Tibial nerve (tissue), 4 donors: Measurements from ENCODE around the gene ATG9B. TPM values are rescaled to one million over a fixed set of nuclear protein-coding genes. Genes with fewer than 3 reads are reported as not detected.
"Not testable (repeated sequence)": the region's sequence is repeated elsewhere in the genome, so short reads cannot be mapped to it uniquely, and the experiment has no call there.

Experiments used
- DNase-seq, 2 donors: peaks; one replicate each; pipeline ENCODE4 v3.0.0-alpha.2; 2019; ENCODE audit warnings: low spot score in 2 of 2
- H3K27ac ChIP-seq, 4 donors: fragments of 200-600 bp; sonication (generic) in 3 of 4; one replicate each; pipeline ENCODE4 v1.5.1; 2017 to 2019; ENCODE audit warnings: mild to moderate bottlenecking in 1 of 4
- H3K27me3 ChIP-seq, 2 donors: fragments of 200-600 bp; sonication (generic) in 1 of 2; one replicate each; pipeline versions ENCODE4 v1.5.1 to v1.6.0; 2017 to 2019
- H3K36me3 ChIP-seq, 3 donors: fragments of 200-600 bp; sonication (generic); one replicate each; pipeline ENCODE4 v1.5.1; 2018 to 2019
- H3K4me1 ChIP-seq, 4 donors: fragments of 200-600 bp; sonication (generic) in 3 of 4; one replicate each; pipeline ENCODE4 v1.5.1; 2017 to 2019
- H3K4me3 ChIP-seq, 4 donors: fragments of 200-600 bp; sonication (generic) in 3 of 4; one replicate each; pipeline ENCODE4 v1.5.1; 2017 to 2019; ENCODE audit warnings: mild to moderate bottlenecking in 1 of 4, moderate library complexity in 1 of 4
- H3K9me3 ChIP-seq, 4 donors: fragments of 200-600 bp; sonication (generic) in 3 of 4; one replicate each; pipeline ENCODE4 v1.5.1; 2017 to 2019
- CTCF ChIP-seq, 5 experiments: fragments of 200-600 bp in 3 of 5; fragments of 450-650 bp in 2 of 5; sonication (generic) in 3 of 5; IDR thresholded peaks; one replicate each; pipeline ENCODE4 v1.5.1; 2016 to 2019; ENCODE audit warnings: antibody characterized with exemption in 5 of 5, mild to moderate bottlenecking in 3 of 5, moderate library complexity in 2 of 5
- EP300 ChIP-seq, 2 donors: sonication (generic); formaldehyde crosslinking; IDR thresholded peaks; one replicate each; pipeline ENCODE4 v1.6.1; 2017; ENCODE audit warnings: antibody characterized with exemption in 2 of 2, mild to moderate bottlenecking in 1 of 2
- POLR2A ChIP-seq, 2 donors: fragments of 450-650 bp; IDR thresholded peaks; one replicate each; pipeline ENCODE4 v1.6.1; 2017; ENCODE audit warnings: antibody characterized with exemption in 2 of 2, mild to moderate bottlenecking in 2 of 2, moderate library complexity in 2 of 2
- WGBS, 2 donors: methylation state at CpG; one replicate each; pipeline ENCODE4 v1.1.5; 2018; 5-methylcytosine and 5-hydroxymethylcytosine counted together
- total RNA-seq, 4 donors: library from RNA; depleted of rRNA; stranded (reverse); fragments of >200 nt; gene quantifications; one replicate each; pipeline ENCODE4 v1.1.0, GENCODE V29; 2016

The ATG9B gene
- total RNA-seq, 4 donors from 2014 or later, result not detected

GRCh38 chr7:151012911-151013347, 11.4 kb downstream of the ATG9B start:
- Histone ChIP-seq H3K4me1 (peaks cover 0 to 41% (median 18%) of the 10 kb centered on the region in 4 donors), H3K9me3 (no peaks in the 10 kb centered on the region), H3K27me3 (peaks cover 2 to 83% of the 10 kb centered on the region in 2 donors), H3K36me3 (no peaks in the 10 kb centered on the region), H3K27ac (no peak overlapping the region), H3K4me3 (no peak overlapping the region)
- WGBS, 2 donors, result 17 to 26% methylated on average over 5 to 17 of the region's 23 CpGs
- DNase-seq, result no peak
- peak; percentile 7 to 43 (median 35) for TF ChIP-seq CTCF (IDR thresholded peaks at IDR 0.05)
- TF ChIP-seq EP300 (IDR thresholded peaks at IDR 0.05), result no peak
- no peak for TF ChIP-seq POLR2A (IDR thresholded peaks at IDR 0.05)

GRCh38 chr7:151012031-151012692, 12.1 kb downstream of the ATG9B start:
- no peaks in the 10 kb centered on the region for H3K36me3 ChIP-seq
- H3K27me3 ChIP-seq, result peaks cover 2 to 82% of the 10 kb centered on the region in 2 donors

GRCh38 chr7:151011616-151012015, 12.7 kb downstream of the ATG9B start:
- H3K9me3 ChIP-seq, H3K36me3 ChIP-seq, DNase-seq, H3K4me3 ChIP-seq, H3K27ac ChIP-seq: not testable (repeated sequence)
- Histone ChIP-seq H3K27me3 (peaks cover 2 to 83% of the 10 kb centered on the region in 2 donors), H3K4me1 (peaks cover 0 to 45% (median 16%) of the 10 kb centered on the region in 4 donors)
- 88 to 90% methylated on average over 12 of the region's 12 CpGs for WGBS, 2 donors

More at GRCh38 chr7:151012031-151012692, 12.1 kb downstream of the ATG9B start:
- WGBS, 2 donors, result 68 to 81% methylated on average over 6 of the region's 6 CpGs
- no peak overlapping the region for H3K27ac ChIP-seq
- DNase-seq, result no peak
- TF ChIP-seq EP300 (IDR thresholded peaks at IDR 0.05), result no peak
- no peak for TF ChIP-seq POLR2A (IDR thresholded peaks at IDR 0.05)
- TF ChIP-seq CTCF (IDR thresholded peaks at IDR 0.05), result no peak
- H3K9me3 ChIP-seq, result no peaks in the 10 kb centered on the region
- peaks cover 0 to 42% (median 16%) of the 10 kb centered on the region in 4 donors for H3K4me1 ChIP-seq
- no peak overlapping the region for H3K4me3 ChIP-seq

- H3K36me3 ChIP-seq, result no peaks in the 10 kb centered on the region
- H3K27me3 ChIP-seq, result peaks cover 2 to 83% of the 10 kb centered on the region in 2 donors
- TF ChIP-seq CTCF (IDR thresholded peaks at IDR 0.05) (no peak), POLR2A (IDR thresholded peaks at IDR 0.05) (no peak), EP300 (IDR thresholded peaks at IDR 0.05) (no peak)
- H3K4me1 ChIP-seq, result peaks cover 0 to 45% (median 16%) of the 10 kb centered on the region in 4 donors
- no peak overlapping the region for H3K27ac ChIP-seq
- no peak overlapping the region for H3K4me3 ChIP-seq
- H3K9me3 ChIP-seq, result no peaks in the 10 kb centered on the region
- WGBS, 2 donors, result 29% methylated on average over 1 of the region's 1 CpG; no CpG with 5 or more reads in 1 of the 2 donors
- no peak for DNase-seq
These were observed 13.2 kb downstream of the ATG9B start for GRCh38 chr7:151011097-151011409.

- no peak for TF ChIP-seq POLR2A (IDR thresholded peaks at IDR 0.05)
- TF ChIP-seq EP300 (IDR thresholded peaks at IDR 0.05), result no peak
- TF ChIP-seq CTCF (IDR thresholded peaks at IDR 0.05), result no peak
- Histone ChIP-seq H3K9me3 (no peaks in the 10 kb centered on the region), H3K27ac (no peak overlapping the region), H3K36me3 (no peaks in the 10 kb centered on the region), H3K4me1 (peaks cover 0 to 45% (median 16%) of the 10 kb centered on the region in 4 donors), H3K27me3 (peaks cover 2 to 77% of the 10 kb centered on the region in 2 donors), H3K4me3 (no peak overlapping the region)
- WGBS, 2 donors, result 24 to 35% methylated on average over 14 to 16 of the region's 18 CpGs
- DNase-seq, result no peak
These were observed 13.8 kb downstream of the ATG9B start for GRCh38 chr7:151010307-151011096.
